ENCODE data around the gene MLLT6.

The MLLT6 gene

GRCh38 chr17:38732376-38733281, 27.6 kb downstream of the MLLT6 start:
- no peak overlapping the region for H3K4me2 ChIP-seq (ENCODE audit: low read depth, low read length)
- 0 out of 2 replicates have a peak, but pooled peaks cover 4% of the 10 kb centered on the region for H3K4me1 ChIP-seq (ENCODE audit: low read length)
- no peaks in the 10 kb centered on the region for H3K27me3 ChIP-seq (replicated peaks; ENCODE audit: insufficient read depth, low read length)
- no peaks in the 10 kb centered on the region for H3K9me2 ChIP-seq (replicated peaks; ENCODE audit: insufficient read depth, low read length)
- TF ChIP-seq EZH2phosphoT487 (IDR thresholded peaks at IDR 0.05; ENCODE audit: low read length) (no peak), EZH2 (optimal IDR thresholded peaks at IDR 0.05; ENCODE audit: low read depth, low read length) (no peak)
- no peak overlapping the region for H3K27ac ChIP-seq (ENCODE audit: low read length)
- H2AFZ ChIP-seq (ENCODE audit: low read length): no peak overlapping the region
- no peak overlapping the region for H3K9ac ChIP-seq (ENCODE audit: low read length)
- H3F3A ChIP-seq (ENCODE audit: insufficient read depth, low read length): peaks cover 19% of the 10 kb centered on the region
- no peaks in the 10 kb centered on the region for H3K9me3 ChIP-seq (replicated peaks; ENCODE audit: insufficient read depth, low read length)
- no peak for DNase-seq
- H3K79me2 ChIP-seq (ENCODE audit: low read length): peaks cover 14% of the 10 kb centered on the region
- H3K36me3 ChIP-seq (replicated peaks; ENCODE audit: insufficient read depth, low read length): no peaks in the 10 kb centered on the region
- H4K20me1 ChIP-seq (ENCODE audit: insufficient read depth, low read length): no peaks in the 10 kb centered on the region
- H3K4me3 ChIP-seq (ENCODE audit: low read length): no peak overlapping the region

GRCh38 chr17:38733282-38733981, 28.4 kb downstream of the MLLT6 start:
- Histone ChIP-seq H3K27me3 (replicated peaks; ENCODE audit: insufficient read depth, low read length) (no peaks in the 10 kb centered on the region), H3K9ac (ENCODE audit: low read length) (no peak overlapping the region), H3K9me3 (replicated peaks; ENCODE audit: insufficient read depth, low read length) (no peaks in the 10 kb centered on the region), H3K4me3 (ENCODE audit: low read length) (no peak overlapping the region), H3K36me3 (replicated peaks; ENCODE audit: insufficient read depth, low read length) (no peaks in the 10 kb centered on the region), H3K9me2 (replicated peaks; ENCODE audit: insufficient read depth, low read length) (no peaks in the 10 kb centered on the region), H3K27ac (ENCODE audit: low read length) (no peak overlapping the region), H3K79me2 (ENCODE audit: low read length) (peaks cover 14% of the 10 kb centered on the region), H3K4me1 (ENCODE audit: low read length) (0 out of 2 replicates have a peak, but pooled peaks cover 4% of the 10 kb centered on the region), H3F3A (ENCODE audit: insufficient read depth, low read length) (peaks cover 13% of the 10 kb centered on the region; the same call in 1 of the 2 replicates), H2AFZ (ENCODE audit: low read length) (no peak overlapping the region), H3K4me2 (ENCODE audit: low read depth, low read length) (no peak overlapping the region), H4K20me1 (ENCODE audit: insufficient read depth, low read length) (no peaks in the 10 kb centered on the region)
- DNase-seq: no peak
- TF ChIP-seq EZH2 (optimal IDR thresholded peaks at IDR 0.05; ENCODE audit: low read depth, low read length): no peak
- no peak for TF ChIP-seq EZH2phosphoT487 (IDR thresholded peaks at IDR 0.05; ENCODE audit: low read length)
- TF ChIP-seq, protein P1, sequence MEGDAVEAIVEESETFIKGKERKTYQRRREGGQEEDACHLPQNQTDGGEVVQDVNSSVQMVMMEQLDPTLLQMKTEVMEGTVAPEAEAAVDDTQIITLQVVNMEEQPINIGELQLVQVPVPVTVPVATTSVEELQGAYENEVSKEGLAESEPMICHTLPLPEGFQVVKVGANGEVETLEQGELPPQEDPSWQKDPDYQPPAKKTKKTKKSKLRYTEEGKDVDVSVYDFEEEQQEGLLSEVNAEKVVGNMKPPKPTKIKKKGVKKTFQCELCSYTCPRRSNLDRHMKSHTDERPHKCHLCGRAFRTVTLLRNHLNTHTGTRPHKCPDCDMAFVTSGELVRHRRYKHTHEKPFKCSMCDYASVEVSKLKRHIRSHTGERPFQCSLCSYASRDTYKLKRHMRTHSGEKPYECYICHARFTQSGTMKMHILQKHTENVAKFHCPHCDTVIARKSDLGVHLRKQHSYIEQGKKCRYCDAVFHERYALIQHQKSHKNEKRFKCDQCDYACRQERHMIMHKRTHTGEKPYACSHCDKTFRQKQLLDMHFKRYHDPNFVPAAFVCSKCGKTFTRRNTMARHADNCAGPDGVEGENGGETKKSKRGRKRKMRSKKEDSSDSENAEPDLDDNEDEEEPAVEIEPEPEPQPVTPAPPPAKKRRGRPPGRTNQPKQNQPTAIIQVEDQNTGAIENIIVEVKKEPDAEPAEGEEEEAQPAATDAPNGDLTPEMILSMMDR (IDR thresholded peaks at IDR 0.05; ENCODE audit: low read length): no peak

DNA sequence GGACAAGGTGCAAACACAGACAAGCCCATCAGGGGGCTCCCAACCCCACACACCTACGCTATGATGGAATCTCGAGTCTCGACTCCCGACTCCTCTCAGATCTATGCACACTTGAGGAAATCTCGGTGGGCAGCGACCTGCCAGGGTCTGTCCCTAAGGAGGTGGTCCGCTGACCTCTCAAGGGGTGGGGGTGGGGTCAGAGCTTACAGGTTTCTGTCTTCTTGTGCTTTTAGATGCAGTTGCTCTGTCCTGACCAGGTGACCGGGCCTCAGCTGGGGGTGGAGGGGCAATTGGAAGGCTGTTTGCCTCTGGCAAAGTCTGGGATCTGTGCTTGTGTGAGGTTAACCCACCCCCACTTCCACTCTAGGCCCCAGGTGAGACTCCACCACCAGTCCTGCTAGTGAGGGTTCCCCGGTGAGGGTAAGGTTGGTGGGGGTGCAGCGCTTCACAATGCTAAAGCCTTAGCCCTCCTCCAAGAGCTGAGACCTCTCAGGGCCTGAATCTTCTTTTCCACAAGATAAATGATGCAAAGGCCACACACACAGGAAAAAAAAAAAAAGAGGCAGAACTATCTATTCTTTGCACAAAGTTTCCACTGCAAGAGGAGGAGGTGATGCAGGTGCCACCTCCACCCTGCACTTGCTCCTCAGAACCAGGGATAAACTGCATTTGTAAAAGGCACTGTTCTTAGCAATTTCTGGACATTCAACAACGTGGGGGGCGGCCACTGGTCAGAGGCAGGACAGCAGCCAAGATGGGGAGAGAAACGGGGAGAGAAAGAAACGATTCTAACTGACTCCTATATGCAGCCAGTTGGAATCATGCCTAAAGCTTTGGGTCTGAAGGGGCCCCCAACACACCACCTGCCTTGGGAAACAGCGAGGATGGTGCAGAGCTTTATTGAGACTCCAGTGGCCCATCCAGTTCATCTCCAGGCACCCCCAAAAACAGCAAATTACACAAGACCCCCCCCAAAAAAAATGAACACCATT, 29.2 kb downstream of the MLLT6 start:
- Histone ChIP-seq H2AFZ (ENCODE audit: low read length) (no peak overlapping the region), H3K4me3 (ENCODE audit: low read length) (no peak overlapping the region), H3K9me2 (replicated peaks; ENCODE audit: insufficient read depth, low read length) (no peaks in the 10 kb centered on the region), H3K9me3 (replicated peaks; ENCODE audit: insufficient read depth, low read length) (no peaks in the 10 kb centered on the region), H3F3A (ENCODE audit: insufficient read depth, low read length) (peaks cover 6% of the 10 kb centered on the region; the same call in 1 of the 2 replicates), H3K27me3 (replicated peaks; ENCODE audit: insufficient read depth, low read length) (no peaks in the 10 kb centered on the region), H3K79me2 (ENCODE audit: low read length) (peaks cover 14% of the 10 kb centered on the region), H3K4me1 (ENCODE audit: low read length) (0 out of 2 replicates have a peak, but pooled peaks cover 4% of the 10 kb centered on the region), H3K27ac (ENCODE audit: low read length) (no peak overlapping the region), H3K36me3 (replicated peaks; ENCODE audit: insufficient read depth, low read length) (no peaks in the 10 kb centered on the region), H3K4me2 (ENCODE audit: low read depth, low read length) (no peak overlapping the region), H4K20me1 (ENCODE audit: insufficient read depth, low read length) (no peaks in the 10 kb centered on the region), H3K9ac (ENCODE audit: low read length) (no peak overlapping the region)
- no peak for TF ChIP-seq EZH2phosphoT487 (IDR thresholded peaks at IDR 0.05; ENCODE audit: low read length)
- TF ChIP-seq, protein P1 (IDR thresholded peaks at IDR 0.05; ENCODE audit: low read length): peak; percentile 42
- no peak for DNase-seq
